ENCODE data around the gene NTN5. TPM values are rescaled to one million over a fixed set of nuclear protein-coding genes. Genes with fewer than 3 reads are reported as not detected.

NTN5 gene
- total RNA-seq, 1 experiment from 2014 or later = not detected

GRCh38 chr19:48628486-48629296 lies 44.1 kb downstream of the NTN5 start:
- POLR2A ChIA-PET (ENCODE audit: low non-redundant PET) = no interaction called here
- Histone ChIP-seq H3K9me3 (ENCODE audit: low read depth, low read length, poor library complexity, severe bottlenecking) (no peaks in the 10 kb centered on the region), H3K27me3 (replicated peaks; ENCODE audit: insufficient read depth, low read depth, low read length, poor library complexity) (no peaks in the 10 kb centered on the region), H3K4me3 (ENCODE audit: low read depth, low read length, poor library complexity, severe bottlenecking) (no peak overlapping the region), H3K36me3 (ENCODE audit: insufficient read depth, low read length, poor library complexity, severe bottlenecking) (peaks cover 19% of the 10 kb centered on the region), H3K27ac (ENCODE audit: low read depth, low read length, poor library complexity, severe bottlenecking) (peak overlapping the region; percentile 24), H3K4me1 (ENCODE audit: insufficient read depth, low read length, poor library complexity, severe bottlenecking) (peaks cover 30% of the 10 kb centered on the region)
- CTCF ChIA-PET = no interaction called here
- intact Hi-C loops (cut with micrococcal nuclease; ENCODE audit: unreplicated experiment) = no loop called here
- TF ChIP-seq CTCF (conservative IDR thresholded peaks at IDR 0.05; ENCODE audit: low read depth, low read length) (no peak), EZH2 (IDR thresholded peaks at IDR 0.05; ENCODE audit: borderline replicate concordance, low read depth, low read length, poor library complexity, severe bottlenecking) (no peak)
- no TSS peak for BruUV-seq (replicated peaks)
- DNase-seq (ENCODE audit: low spot score) = no peak

GRCh38 chr19:48627865-48628314 lies 44.9 kb downstream of the NTN5 start:
- intact Hi-C loops (cut with micrococcal nuclease; ENCODE audit: unreplicated experiment) = no loop called here
- Histone ChIP-seq H3K36me3 (ENCODE audit: insufficient read depth, low read length, poor library complexity, severe bottlenecking) (peaks cover 13% of the 10 kb centered on the region), H3K9me3 (ENCODE audit: low read depth, low read length, poor library complexity, severe bottlenecking) (no peaks in the 10 kb centered on the region), H3K27me3 (replicated peaks; ENCODE audit: insufficient read depth, low read depth, low read length, poor library complexity) (no peaks in the 10 kb centered on the region), H3K4me3 (ENCODE audit: low read depth, low read length, poor library complexity, severe bottlenecking) (no peak overlapping the region), H3K4me1 (ENCODE audit: insufficient read depth, low read length, poor library complexity, severe bottlenecking) (peaks cover 27% of the 10 kb centered on the region), H3K27ac (ENCODE audit: low read depth, low read length, poor library complexity, severe bottlenecking) (no peak overlapping the region)
- ChIA-PET CTCF (no interaction called here), POLR2A (ENCODE audit: low non-redundant PET) (no interaction called here)
- TF ChIP-seq EZH2 (IDR thresholded peaks at IDR 0.05; ENCODE audit: borderline replicate concordance, low read depth, low read length, poor library complexity, severe bottlenecking) = no peak
- no peak for TF ChIP-seq CTCF (conservative IDR thresholded peaks at IDR 0.05; ENCODE audit: low read depth, low read length)
- no TSS peak for BruUV-seq (replicated peaks)
- DNase-seq (ENCODE audit: low spot score) = no peak

- TF ChIP-seq EZH2 (IDR thresholded peaks at IDR 0.05; ENCODE audit: borderline replicate concordance, low read depth, low read length, poor library complexity, severe bottlenecking) (no peak), CTCF (conservative IDR thresholded peaks at IDR 0.05; ENCODE audit: low read depth, low read length) (no peak)
- POLR2A ChIA-PET (ENCODE audit: low non-redundant PET) = interaction anchor here (0.6 kb wide), 1 partner anchor 9 kb away, joined by 4 read pairs; the partner anchor contains the start of gene RPL18
- no peaks in the 10 kb centered on the region for H3K27me3 ChIP-seq (replicated peaks; ENCODE audit: insufficient read depth, low read depth, low read length, poor library complexity)
- H3K27ac ChIP-seq (ENCODE audit: low read depth, low read length, poor library complexity, severe bottlenecking) = no peak overlapping the region
- peaks cover 8% of the 10 kb centered on the region for H3K36me3 ChIP-seq (ENCODE audit: insufficient read depth, low read length, poor library complexity, severe bottlenecking)
- no peak overlapping the region for H3K4me3 ChIP-seq (ENCODE audit: low read depth, low read length, poor library complexity, severe bottlenecking)
- CTCF ChIA-PET = no interaction called here
- no peaks in the 10 kb centered on the region for H3K9me3 ChIP-seq (ENCODE audit: low read depth, low read length, poor library complexity, severe bottlenecking)
- peaks cover 21% of the 10 kb centered on the region for H3K4me1 ChIP-seq (ENCODE audit: insufficient read depth, low read length, poor library complexity, severe bottlenecking)
- no TSS peak for BruUV-seq (replicated peaks)
- intact Hi-C loops (cut with micrococcal nuclease; ENCODE audit: unreplicated experiment) = no loop called here
- no peak for DNase-seq (ENCODE audit: low spot score)
Observed at GRCh38 chr19:48627201-48627864, 45.5 kb downstream of the NTN5 start.
